Endometrial microvascular endothelial cells (primary cell): ENCODE measurements around the gene EDIL3. TPM values are rescaled to one million over a fixed set of nuclear protein-coding genes. Genes with fewer than 3 reads are reported as not detected.

Source experiments
- in situ Hi-C: cut with HindIII; loops from 2 replicates; pipeline ENCODE4 v1.10.0; 2017; ENCODE audit warnings: low sequenced_read_pairs, low pct_unique_long_range_greater_than_20kb; ENCODE audit errors: inconsistent ontology term
- total RNA-seq: library from RNA; depleted of rRNA; stranded (reverse); fragments of >200 nt; gene quantifications from one replicate; pipeline ENCODE4 v1.2.3, GENCODE V29; 2015; ENCODE audit errors: inconsistent ontology term

EDIL3 gene
- 20.7 TPM for total RNA-seq

DNA sequence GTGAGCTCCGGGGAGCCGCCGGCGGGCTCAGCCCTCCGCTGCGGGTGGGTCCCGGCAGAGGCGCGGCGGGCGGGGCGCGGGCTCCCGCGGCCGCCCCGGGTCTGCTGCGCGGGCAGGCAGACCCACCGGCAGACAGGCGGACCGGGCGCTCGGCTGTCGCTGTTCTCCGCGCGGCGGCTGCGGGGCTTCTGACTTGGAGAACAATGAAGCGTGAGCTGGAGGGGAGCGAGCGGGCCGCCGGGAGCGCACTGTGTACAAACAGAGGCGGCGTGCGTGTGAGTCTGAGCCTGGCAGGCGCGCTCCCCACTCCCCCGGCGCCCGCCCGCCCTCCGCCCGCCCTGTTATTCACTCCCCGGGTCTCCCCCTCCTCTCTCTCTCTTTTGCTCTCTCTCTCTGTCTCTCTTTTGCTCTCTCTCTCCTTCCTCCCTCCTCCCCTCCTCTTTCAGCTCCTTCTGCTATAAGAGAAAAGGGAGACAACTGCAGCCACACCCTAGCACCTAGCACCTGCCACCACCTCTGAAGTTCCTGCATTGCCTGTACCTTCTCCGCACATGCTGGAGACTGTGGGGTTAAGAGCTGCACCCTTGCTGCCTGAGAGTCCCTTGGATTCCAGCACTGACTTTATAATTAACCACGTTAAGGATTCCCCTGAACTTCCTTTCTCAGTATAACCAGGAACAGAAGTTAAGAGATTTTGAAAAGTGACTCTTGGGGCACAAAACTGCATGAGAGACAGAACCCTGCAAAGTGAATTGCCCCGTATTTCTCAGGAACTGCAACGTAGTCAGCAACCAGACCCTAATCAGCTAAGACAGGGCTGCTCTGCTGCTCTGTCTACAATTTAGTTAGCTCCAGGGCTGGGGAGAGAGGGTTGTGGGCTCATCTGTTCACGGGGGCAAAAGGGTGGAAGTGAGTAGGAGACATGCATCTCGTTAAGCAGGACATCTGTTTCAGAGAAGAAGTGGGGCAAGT, at the start of gene EDIL3:
Gene EDIL3 (minus strand): TSS at position 277 of the 972 bp plus-strand sequence. CDS start 506 bp downstream, outside the sequence.
- in situ Hi-C loops, result no loop called here

DNA sequence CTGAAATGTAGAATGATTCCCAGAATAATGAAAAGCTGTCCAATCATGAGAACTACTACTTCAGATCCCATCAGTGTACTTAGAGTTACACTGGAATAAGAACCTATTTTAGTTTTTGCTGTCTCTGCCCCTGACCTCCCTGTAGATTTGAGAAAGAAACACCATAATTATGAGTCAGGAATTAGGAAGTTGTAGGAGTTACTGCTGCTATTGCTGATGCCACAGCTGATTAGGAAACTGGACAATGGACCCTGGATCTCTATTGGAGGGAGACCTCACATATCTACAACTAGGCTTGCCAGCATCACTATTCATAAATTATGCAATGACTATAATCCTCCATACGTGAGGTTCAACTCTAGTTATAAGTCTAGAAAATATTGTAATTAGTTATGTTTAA, 48.8 kb upstream of the EDIL3 start:
- in situ Hi-C loops, result no loop called here

DNA sequence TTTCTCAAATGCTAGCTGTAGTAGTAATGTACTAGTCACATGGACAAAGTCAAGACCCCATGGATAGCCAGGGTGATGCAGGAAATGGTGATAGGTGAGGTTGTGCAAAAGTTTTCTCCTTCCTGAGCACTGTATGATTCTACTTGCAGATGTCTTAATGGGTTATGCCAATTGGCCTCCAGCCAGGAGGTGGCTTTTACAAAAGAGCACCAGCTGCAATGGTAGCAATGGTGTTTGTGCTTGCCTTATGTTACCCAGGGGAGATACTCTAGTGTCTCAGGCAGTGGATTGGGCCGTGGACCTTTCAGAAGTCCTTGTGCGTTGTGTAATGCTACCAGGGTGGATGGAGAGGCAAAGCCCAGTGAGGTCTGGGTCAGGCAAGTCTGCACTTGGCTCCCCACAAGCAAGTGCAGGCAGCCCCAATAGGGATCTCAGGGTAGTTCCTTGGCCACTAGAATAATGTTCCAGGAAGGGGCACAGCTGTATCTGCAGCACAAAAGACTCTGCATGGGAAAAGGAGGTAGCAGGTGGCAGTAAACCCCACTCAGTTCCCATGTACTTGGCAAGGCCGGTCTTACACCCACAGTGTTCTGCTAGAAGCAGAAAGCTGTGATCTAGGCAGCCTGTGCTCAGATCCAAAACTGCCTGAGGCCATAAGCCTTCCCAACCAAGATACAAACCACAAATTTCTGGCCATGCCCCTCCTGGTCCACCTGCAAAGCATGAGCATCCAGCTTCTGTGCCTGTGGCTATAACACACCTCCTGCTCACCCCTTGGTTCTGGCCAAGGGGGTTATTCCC, 46.4 kb upstream of the EDIL3 start:
- in situ Hi-C loops, result no loop called here

- in situ Hi-C loops, result no loop called here
Observed at GRCh38 chr5:84430079-84430478, 45.4 kb upstream of the EDIL3 start.

DNA sequence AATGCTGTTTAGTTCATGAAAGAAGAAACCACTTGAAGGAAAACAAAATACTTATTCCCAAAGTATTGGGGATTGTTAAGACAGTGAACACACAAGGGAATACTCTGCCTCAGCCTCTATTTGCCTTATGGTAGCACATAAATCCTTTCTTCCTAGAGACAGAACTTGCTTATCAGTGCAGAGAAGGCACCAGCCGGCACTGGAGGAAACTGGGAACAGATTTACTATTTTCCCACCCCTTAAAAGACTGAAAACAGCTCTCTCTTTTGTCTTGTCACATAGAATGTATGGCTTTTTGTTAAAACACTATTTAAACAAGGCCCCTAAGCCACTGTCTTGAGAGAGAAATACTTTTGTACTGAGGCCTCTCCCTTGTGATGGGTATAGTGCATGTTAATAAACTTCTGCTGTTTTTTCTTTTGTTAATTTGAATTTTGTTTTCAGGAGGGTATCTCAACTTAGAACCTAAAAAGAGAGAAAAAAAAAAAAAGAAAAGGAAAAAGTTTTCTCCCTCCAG, 40.7 kb upstream of the EDIL3 start:
- in situ Hi-C loops, result no loop called here

- in situ Hi-C loops, result no loop called here
Observed at GRCh38 chr5:84419742-84420141, 35.1 kb upstream of the EDIL3 start.

DNA sequence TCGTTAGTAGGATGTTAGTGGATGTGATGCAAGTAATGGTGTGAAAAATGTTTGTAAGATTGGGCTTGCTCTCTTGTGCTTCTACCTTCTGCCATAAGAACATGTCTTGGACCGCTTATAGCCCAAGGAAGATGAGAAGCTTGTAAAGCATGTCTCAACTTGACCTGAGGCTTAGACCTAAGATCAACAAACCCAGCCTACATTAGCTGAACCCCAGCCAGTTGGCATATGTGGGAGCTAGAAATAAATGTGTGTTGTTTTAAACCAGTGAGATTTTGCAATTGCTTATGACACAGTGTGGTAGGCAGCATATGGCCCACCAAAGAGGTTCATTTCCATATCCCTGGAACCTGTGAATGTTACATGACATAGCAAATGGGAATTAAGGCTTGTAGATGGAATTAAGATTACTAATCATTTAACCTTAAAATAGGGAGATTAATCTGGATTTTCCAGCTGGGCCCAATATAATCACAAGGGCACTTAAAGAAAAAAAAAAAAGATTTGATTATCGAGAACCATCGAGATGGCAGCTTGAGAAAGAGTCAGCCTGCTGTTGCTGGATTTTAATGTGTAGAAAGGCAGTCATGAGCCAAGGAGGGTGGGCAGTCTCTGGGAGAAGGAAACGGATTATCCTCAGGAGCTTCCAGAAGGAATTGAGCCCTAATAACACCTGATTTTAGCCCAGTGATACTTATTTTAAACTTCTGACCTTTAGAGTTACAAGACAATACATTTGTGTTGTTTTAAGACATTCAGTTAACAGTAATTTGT, 27.3 kb upstream of the EDIL3 start:
- in situ Hi-C loops, result no loop called here

GRCh38 chr5:84406111-84406510, 21.4 kb upstream of the EDIL3 start:
- in situ Hi-C loops, result no loop called here

GRCh38 chr5:84403773-84404172, 19.1 kb upstream of the EDIL3 start:
- in situ Hi-C loops, result no loop called here

- in situ Hi-C loops, result no loop called here
Observed at GRCh38 chr5:84397385-84397784, 12.7 kb upstream of the EDIL3 start.

DNA sequence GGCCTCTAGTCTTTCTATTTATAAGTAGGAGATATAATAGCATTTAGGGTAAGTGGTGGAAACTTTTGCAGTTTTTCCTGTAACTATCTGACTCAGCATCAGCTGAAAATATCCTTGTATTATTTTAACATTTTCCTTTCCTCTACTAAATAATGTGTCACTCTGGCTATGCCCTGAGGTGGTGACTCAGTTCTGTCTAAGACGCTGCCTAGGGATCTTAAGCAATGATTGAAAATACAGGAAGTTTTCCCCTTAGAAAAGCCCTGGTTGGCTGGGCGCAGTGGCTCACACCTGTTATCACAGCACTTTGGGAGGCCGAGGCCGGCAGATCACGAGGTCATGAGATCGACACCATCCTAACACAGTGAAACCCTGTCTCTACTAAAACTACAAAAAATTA, 9.3 kb upstream of the EDIL3 start:
- in situ Hi-C loops, result no loop called here

DNA sequence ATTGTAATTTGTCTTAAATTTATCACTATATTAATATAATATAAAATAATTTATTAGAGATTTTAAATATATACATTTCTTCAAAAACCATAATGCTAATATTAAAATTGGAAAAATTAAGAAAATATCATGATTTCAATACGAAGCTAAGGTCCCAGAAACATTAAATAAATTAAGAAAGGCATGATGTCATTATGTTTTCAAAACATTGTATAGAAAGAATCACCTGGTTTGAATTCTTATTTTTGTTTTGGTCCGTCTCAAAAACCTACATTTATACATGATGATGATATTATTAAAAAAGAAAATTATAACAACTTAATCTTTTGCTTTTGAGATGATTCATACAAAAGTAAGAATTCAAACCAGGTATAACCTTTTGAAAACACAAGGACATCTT, 8.2 kb upstream of the EDIL3 start:
- in situ Hi-C loops, result no loop called here

DNA sequence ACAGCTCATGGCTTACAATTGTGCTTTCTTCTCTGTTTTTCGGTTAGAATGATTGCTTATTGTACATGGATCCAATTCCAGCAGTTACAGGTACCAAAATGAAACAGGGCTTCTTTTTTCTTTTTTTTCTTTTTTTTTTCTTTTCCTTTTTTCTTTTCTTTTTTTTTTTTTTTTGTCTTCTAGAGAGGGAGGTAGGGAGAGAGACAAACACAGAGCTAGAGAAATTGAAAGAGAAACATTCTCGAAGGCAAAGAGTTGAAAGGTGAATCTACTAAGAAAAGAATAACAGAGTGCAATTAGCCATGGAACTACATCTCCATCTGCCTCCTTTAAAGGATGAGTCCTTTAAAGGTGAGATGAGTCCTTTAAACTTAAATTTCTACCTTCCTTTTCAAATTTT, 1.0 kb upstream of the EDIL3 start:
- in situ Hi-C loops, result no loop called here

GRCh38 chr5:84383816-84384603, 670 bp downstream of the EDIL3 start:
- in situ Hi-C loops, result no loop called here

DNA sequence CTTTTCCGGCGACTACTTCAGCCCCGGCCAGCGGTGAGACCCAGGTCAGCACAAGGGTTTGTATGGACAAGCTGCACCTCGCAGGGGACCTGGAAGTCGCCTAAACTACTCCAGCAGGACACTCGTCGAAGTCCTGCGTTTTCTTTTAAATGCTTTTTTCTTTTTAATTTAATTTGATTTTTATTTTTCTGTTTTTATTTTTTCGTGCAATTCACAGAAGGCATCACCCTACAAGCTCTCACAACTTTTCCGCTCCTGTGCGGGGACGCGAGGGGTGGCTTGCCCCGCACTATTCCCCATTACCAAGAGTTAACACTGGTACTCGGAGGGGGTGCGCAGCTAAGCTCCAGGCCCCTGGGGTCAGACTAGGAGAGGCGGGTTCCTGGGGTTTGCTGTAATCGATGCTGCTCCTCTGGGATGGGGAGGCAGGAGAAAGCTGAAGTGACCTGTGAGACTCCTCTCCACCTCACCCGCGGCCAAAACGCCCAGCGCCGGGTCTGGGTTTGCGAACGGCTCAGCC, 1.3 kb downstream of the EDIL3 start:
- in situ Hi-C loops, result no loop called here

DNA sequence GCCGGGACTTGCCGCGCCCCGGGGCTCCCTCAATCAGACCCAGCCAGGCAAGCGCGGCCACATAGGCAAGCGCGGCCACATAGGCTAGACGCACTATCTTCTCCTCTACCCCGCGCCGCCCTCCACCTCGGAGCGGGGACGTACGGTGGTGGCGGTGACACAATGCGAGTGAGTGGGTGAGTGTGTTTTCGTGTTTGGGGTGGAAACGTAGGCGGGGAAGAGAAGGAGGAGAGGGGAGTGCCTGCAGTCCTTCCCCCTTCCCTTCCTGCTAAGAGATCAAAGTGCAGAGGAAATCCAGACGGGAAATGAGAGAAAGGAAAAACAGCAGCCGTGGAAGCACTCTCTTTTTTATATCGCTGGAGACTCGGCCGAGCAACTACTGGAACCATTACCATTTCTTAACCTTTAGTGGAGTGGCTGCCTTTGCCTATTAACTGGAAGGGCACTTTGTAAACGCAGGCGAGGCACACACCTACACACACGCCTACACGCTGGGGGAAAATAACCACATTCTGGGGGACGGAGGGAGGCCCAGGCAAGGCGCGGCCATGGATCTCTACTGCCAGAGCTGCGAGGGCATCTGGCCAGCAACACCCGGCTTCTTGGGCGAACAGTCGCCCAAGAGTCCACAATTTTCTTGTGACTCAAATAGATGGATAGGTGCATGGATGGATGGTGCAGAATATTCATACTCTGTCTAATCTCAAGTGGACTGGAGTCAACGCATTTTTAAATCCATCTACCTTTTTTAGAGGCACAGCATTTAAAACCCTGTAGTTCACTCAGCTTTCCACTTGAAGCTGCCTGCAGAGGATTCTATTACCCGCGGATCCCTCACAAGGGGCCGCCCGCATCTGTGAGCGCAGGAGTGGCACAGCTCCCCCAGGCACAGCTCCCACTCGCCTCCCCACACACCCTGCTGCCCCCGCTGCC, 2.1 kb downstream of the EDIL3 start:
- in situ Hi-C loops, result no loop called here
